Body of pancreas (tissue), 4 donors: ENCODE data around the gene VAV2. TPM values are rescaled to one million over a fixed set of nuclear protein-coding genes. Genes with fewer than 3 reads are reported as not detected.
A peak's percentile ranks its signal among the peaks of the same experiment; 100 is the strongest.

ENCODE experiments used
- ATAC-seq: fragments of 150-250 bp; one replicate; pipeline ENCODE4 v1.9.1; 2016
- DNase-seq, 4 donors: peaks; one replicate each; pipeline ENCODE4 v3.0.0-alpha.2; 2019
- H3K27ac ChIP-seq, 4 donors: fragments of 200-600 bp; sonication (generic); 1 replicate in 3 of 4; 2 replicates in 1 of 4; pipeline versions ENCODE4 v1.5.1 to v1.6.1; 2016 to 2019; ENCODE audit warnings: mild to moderate bottlenecking in 1 of 4, mixed read lengths in 1 of 4, moderate library complexity in 1 of 4
- H3K27me3 ChIP-seq, 2 donors: fragments of 200-600 bp; sonication (generic); one replicate each; pipeline ENCODE4 v1.6.0; 2016; ENCODE audit warnings: mild to moderate bottlenecking in 1 of 2
- H3K36me3 ChIP-seq, 2 donors: fragments of 200-600 bp; sonication (generic); replicated peaks in 1 of 2; 2 replicates each; pipeline ENCODE4 v1.5.1; 2016; ENCODE audit warnings: low read depth in 2 of 2; ENCODE audit not compliant: insufficient read depth in 1 of 2
- H3K4me1 ChIP-seq: fragments of 200-600 bp; sonication (generic); one replicate; pipeline ENCODE4 v1.6.0; 2016
- H3K4me3 ChIP-seq, 2 donors: fragments of 200-600 bp; sonication (generic); 1 replicate in 1 of 2; 2 replicates in 1 of 2; pipeline ENCODE4 v1.5.1; 2016 to 2019
- H3K9me3 ChIP-seq, 3 donors: fragments of 200-600 bp; sonication (generic); 1 replicate in 2 of 3; 2 replicates in 1 of 3; pipeline ENCODE4 v1.5.1; 2016
- POLR2A ChIP-seq, 3 donors: fragments of 450-650 bp; IDR thresholded peaks; one replicate each; pipeline ENCODE4 v1.6.1; 2016; ENCODE audit warnings: antibody characterized with exemption in 3 of 3, mild to moderate bottlenecking in 2 of 3
- WGBS, 2 donors: methylation state at CpG; one replicate each; pipeline ENCODE4 v1.1.5; 2017; 5-methylcytosine and 5-hydroxymethylcytosine counted together
- intact Hi-C: fragments of 100-400 bp; cut with DNase I; formaldehyde crosslinking; loops from one replicate; pipeline ENCODE4 v1.15.1; 2023
- total RNA-seq, 2 donors: library from RNA; depleted of rRNA; stranded (reverse); fragments of >200 nt; gene quantifications; one replicate each; pipeline ENCODE4 v1.1.0, GENCODE V29; 2016
- TF ChIP-seq, protein P1 (sequence below), 7 experiments: fragments of 450-650 bp in 4 of 7; fragments of 200-600 bp in 3 of 7; sonication (generic) in 3 of 7; IDR thresholded peaks; one replicate each; pipeline ENCODE4 v1.5.1; 2016 to 2019; ENCODE audit warnings: antibody characterized with exemption in 7 of 7

The VAV2 gene
- total RNA-seq, 2 donors from 2014 or later: 31.6 to 32.3 TPM

DNA sequence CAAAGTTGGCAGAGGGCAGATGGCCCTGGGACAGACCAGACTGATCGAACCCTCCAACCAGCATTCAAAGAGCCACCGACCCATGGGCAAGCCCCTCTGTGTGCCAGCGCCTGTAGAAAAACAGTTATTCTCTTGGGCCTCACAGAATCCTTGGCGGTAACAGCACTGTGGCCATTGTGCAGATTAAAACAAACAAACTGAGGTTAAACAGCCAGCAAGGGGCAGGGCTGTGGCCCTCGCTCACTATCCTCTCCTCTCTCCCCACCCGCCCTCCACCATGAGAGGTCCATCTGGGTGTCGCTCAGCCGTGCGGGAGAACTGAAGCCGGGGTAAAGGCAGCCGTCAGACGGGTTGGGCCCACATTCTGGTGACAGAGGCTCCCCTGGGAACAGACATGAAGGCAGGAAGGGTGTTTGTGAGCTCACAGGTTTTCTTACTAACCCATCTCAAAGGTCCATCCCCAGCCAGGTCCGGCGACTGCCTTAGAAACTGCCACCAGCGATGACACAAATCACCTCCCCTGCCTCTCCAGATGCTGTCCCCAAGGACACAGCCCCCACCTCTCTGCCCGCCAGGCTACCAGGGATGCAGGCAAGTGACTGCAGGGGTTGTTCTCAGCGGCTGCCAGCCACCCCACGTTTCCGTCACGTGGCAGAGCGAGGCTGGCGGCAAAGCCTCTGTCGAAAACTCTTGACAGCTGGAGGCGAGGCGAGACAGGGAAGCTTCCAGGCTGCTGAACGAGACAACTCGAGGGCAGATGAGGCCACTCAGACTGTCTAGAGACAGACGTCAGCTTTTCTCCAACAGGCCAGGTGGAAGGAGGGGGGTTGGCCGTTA lies 178.2 kb downstream of the VAV2 start:
- intact Hi-C loops: no loop called here
- ATAC-seq (peak; percentile 22), DNase-seq (peak in 3 of 4 donors; percentile 35 to 43 (median 36))
- H3K9me3 ChIP-seq: no peaks in the 10 kb centered on the region
- peaks cover 7% of the 10 kb centered on the region for H3K4me1 ChIP-seq
- 86 to 92% methylated on average over 23 to 29 of the region's 29 CpGs for WGBS, 2 donors
- TF ChIP-seq POLR2A (IDR thresholded peaks at IDR 0.05): no peak
- TF ChIP-seq, protein P1, sequence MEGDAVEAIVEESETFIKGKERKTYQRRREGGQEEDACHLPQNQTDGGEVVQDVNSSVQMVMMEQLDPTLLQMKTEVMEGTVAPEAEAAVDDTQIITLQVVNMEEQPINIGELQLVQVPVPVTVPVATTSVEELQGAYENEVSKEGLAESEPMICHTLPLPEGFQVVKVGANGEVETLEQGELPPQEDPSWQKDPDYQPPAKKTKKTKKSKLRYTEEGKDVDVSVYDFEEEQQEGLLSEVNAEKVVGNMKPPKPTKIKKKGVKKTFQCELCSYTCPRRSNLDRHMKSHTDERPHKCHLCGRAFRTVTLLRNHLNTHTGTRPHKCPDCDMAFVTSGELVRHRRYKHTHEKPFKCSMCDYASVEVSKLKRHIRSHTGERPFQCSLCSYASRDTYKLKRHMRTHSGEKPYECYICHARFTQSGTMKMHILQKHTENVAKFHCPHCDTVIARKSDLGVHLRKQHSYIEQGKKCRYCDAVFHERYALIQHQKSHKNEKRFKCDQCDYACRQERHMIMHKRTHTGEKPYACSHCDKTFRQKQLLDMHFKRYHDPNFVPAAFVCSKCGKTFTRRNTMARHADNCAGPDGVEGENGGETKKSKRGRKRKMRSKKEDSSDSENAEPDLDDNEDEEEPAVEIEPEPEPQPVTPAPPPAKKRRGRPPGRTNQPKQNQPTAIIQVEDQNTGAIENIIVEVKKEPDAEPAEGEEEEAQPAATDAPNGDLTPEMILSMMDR (IDR thresholded peaks at IDR 0.05): no peak
- no peak overlapping the region for H3K4me3 ChIP-seq
- no peak overlapping the region for H3K27ac ChIP-seq
- H3K36me3 ChIP-seq: no peaks in the 10 kb centered on the region
- H3K27me3 ChIP-seq: no peaks in the 10 kb centered on the region

GRCh38 chr9:133812941-133813748 lies 179.0 kb downstream of the VAV2 start:
- Histone ChIP-seq H3K27me3 (no peaks in the 10 kb centered on the region), H3K9me3 (no peaks in the 10 kb centered on the region), H3K4me3 (no peak overlapping the region), H3K27ac (no peak overlapping the region), H3K36me3 (no peaks in the 10 kb centered on the region), H3K4me1 (no peaks in the 10 kb centered on the region)
- DNase-seq (no peak), ATAC-seq (no peak)
- TF ChIP-seq, protein P1 (IDR thresholded peaks at IDR 0.05): no peak
- no peak for TF ChIP-seq POLR2A (IDR thresholded peaks at IDR 0.05)
- intact Hi-C loops: no loop called here
- 91 to 94% methylated on average over 14 to 19 of the region's 26 CpGs for WGBS, 2 donors

GRCh38 chr9:133812077-133812868 lies 179.9 kb downstream of the VAV2 start:
- no peak overlapping the region for H3K27ac ChIP-seq
- TF ChIP-seq, protein P1 (IDR thresholded peaks at IDR 0.05): no peak
- H3K36me3 ChIP-seq: peaks cover 0 to 2% of the 10 kb centered on the region in 2 donors
- H3K4me3 ChIP-seq: no peak overlapping the region
- H3K4me1 ChIP-seq: no peaks in the 10 kb centered on the region
- 93% methylated on average over 23 to 28 of the region's 28 CpGs for WGBS, 2 donors
- no peaks in the 10 kb centered on the region for H3K9me3 ChIP-seq
- DNase-seq: no peak
- no peak for ATAC-seq
- H3K27me3 ChIP-seq: no peaks in the 10 kb centered on the region
- intact Hi-C loops: no loop called here

DNA sequence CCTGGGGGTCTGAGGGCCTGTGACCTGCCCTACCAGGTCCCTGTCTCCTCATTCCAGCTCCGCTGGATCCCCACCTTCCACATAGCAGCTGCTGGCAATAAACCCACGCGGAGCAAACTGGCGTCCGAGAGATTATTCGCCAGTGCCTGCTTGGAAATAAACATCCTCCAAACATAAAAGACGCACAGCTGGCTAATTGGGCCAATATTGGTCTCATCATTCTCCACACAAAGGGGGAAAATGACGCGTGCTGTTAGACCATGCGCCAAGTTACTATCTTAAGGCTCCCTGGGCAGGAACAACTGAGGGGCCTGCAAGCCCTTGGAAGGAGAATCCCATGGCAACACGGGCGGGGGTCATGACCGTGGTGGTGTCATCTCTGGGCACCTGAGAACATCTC lies 180.7 kb downstream of the VAV2 start:
- Histone ChIP-seq H3K4me3 (no peak overlapping the region), H3K4me1 (no peaks in the 10 kb centered on the region), H3K27me3 (no peaks in the 10 kb centered on the region), H3K9me3 (no peaks in the 10 kb centered on the region), H3K36me3 (peaks cover 6 to 8% of the 10 kb centered on the region in 2 donors), H3K27ac (no peak overlapping the region)
- 92 to 94% methylated on average over 13 of the region's 13 CpGs for WGBS, 2 donors
- no peak for DNase-seq
- TF ChIP-seq POLR2A (IDR thresholded peaks at IDR 0.05): no peak
- TF ChIP-seq, protein P1 (IDR thresholded peaks at IDR 0.05): no peak
- intact Hi-C loops: no loop called here
- ATAC-seq: no peak
